Nephron progenitor cell (in vitro differentiated cells): Measurements from ENCODE around the gene FIGN.

ENCODE experiments used
- DNase-seq: peaks from one replicate; pipeline ENCODE4 v3.0.0; 2021
- H3K27ac Mint-ChIP-seq: 2 replicates; pipeline ENCODE4 v1.8.0; 2021; ENCODE audit warnings: mild to moderate bottlenecking, moderate library complexity, mixed read lengths
- H3K27me3 Mint-ChIP-seq: 2 replicates; pipeline ENCODE4 v1.8.0; 2021; ENCODE audit warnings: mild to moderate bottlenecking, low read depth, mixed read lengths; ENCODE audit not compliant: poor library complexity
- H3K36me3 Mint-ChIP-seq: 2 replicates; pipeline ENCODE4 v1.8.0; 2021; ENCODE audit warnings: low read depth, mixed read lengths
- H3K4me1 Mint-ChIP-seq: 2 replicates; pipeline ENCODE4 v1.8.0; 2021; ENCODE audit warnings: mixed read lengths
- H3K4me3 Mint-ChIP-seq: 2 replicates; pipeline ENCODE4 v1.8.0; 2021; ENCODE audit warnings: mild to moderate bottlenecking, moderate library complexity, mixed read lengths
- H3K9me3 Mint-ChIP-seq: 2 replicates; pipeline ENCODE4 v1.8.0; 2021; ENCODE audit warnings: mild to moderate bottlenecking, moderate library complexity, mixed read lengths
- TF ChIP-seq, protein P1 (sequence below): fragments of 200-600 bp; sonication (generic); IDR thresholded peaks from 2 replicates; pipeline ENCODE4 v1.5.0; 2021; ENCODE audit warnings: antibody characterized with exemption

The FIGN gene

DNA sequence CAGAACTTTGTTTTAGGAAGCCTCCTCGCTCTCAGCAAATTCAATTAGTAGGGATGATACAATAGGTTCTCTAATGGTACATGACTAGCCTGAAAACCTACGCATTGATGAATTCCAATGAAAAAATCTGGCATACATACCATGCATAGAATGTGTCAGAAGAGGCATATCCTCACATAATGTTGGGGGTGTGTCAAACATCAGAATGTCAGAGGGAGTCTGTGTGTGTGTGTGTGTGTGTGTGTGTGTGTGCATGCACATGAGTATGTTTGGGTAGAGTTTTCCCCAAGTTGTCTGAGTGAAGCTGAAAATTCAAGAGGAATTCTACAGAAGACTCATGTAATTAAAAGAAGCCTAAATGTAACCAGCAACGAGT is 78.5 kb downstream of the FIGN start:
- H3K27ac Mint-ChIP-seq, result no peak overlapping the region
- H3K27me3 Mint-ChIP-seq, result no peaks in the 10 kb centered on the region

DNA sequence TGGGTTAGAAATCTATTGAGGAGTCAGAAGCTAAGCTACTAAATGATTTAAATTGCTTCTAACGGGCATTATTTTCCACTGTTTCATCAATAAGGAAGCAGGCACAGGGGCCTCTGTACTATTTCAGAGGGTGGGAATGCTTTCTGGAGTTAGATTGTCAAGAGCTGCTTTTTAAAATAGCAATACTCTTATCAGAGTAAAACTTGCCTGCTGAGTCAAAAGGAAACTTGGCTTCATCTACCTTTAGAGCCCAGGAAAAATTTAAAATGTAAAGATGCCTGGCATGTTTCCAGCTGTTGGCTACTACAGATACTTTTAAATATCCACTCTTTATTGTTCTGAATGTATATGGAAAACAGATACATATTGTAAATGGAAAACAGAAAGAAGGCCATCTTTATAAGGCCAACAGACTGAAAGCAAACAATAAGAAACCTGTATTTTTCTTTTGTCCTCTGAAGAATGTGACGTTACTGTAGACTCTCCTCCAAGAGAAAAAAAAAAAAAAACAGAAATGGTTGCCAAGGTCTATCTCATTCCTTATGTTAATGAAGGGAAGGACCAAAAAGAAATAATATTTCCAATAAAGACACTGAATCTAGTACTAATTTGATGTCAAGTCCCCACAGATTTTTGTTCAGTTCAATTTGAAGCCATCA is 79.1 kb downstream of the FIGN start:
- Mint-ChIP-seq H3K27me3 (no peaks in the 10 kb centered on the region), H3K36me3 (peaks cover 6% of the 10 kb centered on the region), H3K4me1 (peaks cover 14% of the 10 kb centered on the region), H3K27ac (no peak overlapping the region), H3K4me3 (no peak overlapping the region), H3K9me3 (no peaks in the 10 kb centered on the region)
- DNase-seq, result no peak
- TF ChIP-seq, protein P1, sequence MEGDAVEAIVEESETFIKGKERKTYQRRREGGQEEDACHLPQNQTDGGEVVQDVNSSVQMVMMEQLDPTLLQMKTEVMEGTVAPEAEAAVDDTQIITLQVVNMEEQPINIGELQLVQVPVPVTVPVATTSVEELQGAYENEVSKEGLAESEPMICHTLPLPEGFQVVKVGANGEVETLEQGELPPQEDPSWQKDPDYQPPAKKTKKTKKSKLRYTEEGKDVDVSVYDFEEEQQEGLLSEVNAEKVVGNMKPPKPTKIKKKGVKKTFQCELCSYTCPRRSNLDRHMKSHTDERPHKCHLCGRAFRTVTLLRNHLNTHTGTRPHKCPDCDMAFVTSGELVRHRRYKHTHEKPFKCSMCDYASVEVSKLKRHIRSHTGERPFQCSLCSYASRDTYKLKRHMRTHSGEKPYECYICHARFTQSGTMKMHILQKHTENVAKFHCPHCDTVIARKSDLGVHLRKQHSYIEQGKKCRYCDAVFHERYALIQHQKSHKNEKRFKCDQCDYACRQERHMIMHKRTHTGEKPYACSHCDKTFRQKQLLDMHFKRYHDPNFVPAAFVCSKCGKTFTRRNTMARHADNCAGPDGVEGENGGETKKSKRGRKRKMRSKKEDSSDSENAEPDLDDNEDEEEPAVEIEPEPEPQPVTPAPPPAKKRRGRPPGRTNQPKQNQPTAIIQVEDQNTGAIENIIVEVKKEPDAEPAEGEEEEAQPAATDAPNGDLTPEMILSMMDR, result no peak

More for the DNA sequence above, 78.5 kb downstream of the FIGN start:
- DNase-seq, result no peak
- Mint-ChIP-seq H3K4me3 (no peak overlapping the region), H3K9me3 (no peaks in the 10 kb centered on the region), H3K4me1 (peaks cover 14% of the 10 kb centered on the region), H3K36me3 (peaks cover 10% of the 10 kb centered on the region)
- TF ChIP-seq, protein P1, result no peak

DNA sequence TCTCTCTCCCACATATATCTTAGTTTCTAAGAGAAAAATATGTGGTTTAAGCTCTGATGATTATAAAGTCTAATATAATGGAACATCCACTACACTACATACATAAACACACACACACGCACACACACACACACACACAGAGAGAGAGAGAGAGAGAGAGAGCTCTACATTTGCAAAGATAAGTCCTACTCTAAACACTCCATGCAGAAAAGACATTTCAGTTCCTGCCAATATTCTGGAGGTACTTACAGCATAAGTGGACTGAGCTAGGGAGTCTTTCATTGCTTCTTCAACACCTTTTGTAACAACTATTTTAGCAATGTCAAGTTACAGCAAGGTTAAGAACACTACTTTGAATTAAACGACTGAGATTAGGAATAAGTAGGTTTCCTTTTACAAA is 80.1 kb downstream of the FIGN start:
- TF ChIP-seq, protein P1, result no peak
- Mint-ChIP-seq H3K9me3 (no peaks in the 10 kb centered on the region), H3K36me3 (no peaks in the 10 kb centered on the region), H3K4me3 (no peak overlapping the region), H3K27me3 (no peaks in the 10 kb centered on the region), H3K4me1 (peaks cover 14% of the 10 kb centered on the region), H3K27ac (no peak overlapping the region)
- DNase-seq, result no peak

DNA sequence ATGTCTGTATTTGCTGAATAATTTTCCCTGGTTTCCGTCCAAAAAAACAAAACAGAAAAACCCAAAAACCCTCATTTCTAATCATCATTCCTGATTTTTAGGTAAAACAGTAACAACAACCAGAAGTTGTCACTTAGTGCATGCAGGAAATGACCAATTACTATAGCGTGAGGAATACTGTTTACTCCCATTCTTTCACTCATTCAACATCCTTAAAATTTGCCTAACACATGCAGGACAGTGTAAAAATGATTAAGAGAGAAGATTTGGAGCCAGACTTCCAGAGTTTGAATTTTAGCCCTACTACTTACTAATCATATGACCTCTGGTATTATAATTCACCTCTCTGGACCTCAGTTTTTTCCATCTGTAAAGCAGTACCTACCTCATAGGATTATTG is 83.1 kb downstream of the FIGN start:
- Mint-ChIP-seq H3K36me3 (no peaks in the 10 kb centered on the region), H3K27ac (no peak overlapping the region), H3K4me1 (peaks cover 14% of the 10 kb centered on the region), H3K9me3 (no peaks in the 10 kb centered on the region), H3K4me3 (no peak overlapping the region), H3K27me3 (no peaks in the 10 kb centered on the region)
- DNase-seq, result no peak
- TF ChIP-seq, protein P1, result no peak

DNA sequence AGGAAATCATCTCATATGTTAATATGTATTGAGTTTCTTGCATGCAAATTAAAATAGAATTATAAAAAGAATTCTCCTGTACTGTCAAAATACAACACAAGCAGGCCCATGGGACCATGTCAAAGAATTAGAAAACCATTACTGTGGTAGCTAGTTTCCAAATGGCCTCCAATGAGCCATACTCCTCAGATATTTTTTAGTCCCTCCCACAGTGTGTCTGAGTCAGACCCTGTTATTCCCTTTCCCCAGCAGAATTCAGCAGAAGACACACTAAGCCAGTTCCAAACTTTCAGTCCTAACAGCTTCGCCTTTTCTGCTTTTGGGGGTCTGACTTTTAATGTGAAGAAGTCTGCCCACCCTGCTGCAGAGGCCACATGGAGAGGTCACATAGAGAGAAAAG is 86.7 kb downstream of the FIGN start:
- TF ChIP-seq, protein P1, result no peak
- no peaks in the 10 kb centered on the region for H3K36me3 Mint-ChIP-seq
- DNase-seq, result no peak
- no peak overlapping the region for H3K27ac Mint-ChIP-seq
- no peaks in the 10 kb centered on the region for H3K9me3 Mint-ChIP-seq
- no peak overlapping the region for H3K4me3 Mint-ChIP-seq
- peaks cover 16% of the 10 kb centered on the region for H3K4me1 Mint-ChIP-seq
- no peaks in the 10 kb centered on the region for H3K27me3 Mint-ChIP-seq

DNA sequence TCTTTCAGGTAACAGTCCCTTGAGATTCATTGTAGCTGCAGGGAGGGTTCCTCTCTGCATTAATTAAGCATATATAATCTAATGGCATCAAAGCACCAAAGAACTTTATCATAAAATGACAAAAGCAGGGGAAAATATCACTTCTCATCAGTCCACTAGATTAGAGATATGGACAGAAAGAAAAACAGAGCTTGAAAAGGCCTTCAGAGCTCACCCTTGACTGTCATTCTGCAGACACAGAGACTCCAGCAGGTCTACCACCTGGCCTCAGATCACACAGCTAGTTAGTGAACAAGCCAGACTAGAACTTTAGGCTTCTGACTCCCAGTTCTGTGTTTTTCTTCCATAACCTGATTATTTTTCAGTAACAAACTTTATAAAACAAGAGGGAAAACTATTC is 88.5 kb downstream of the FIGN start:
- Mint-ChIP-seq H3K27me3 (no peaks in the 10 kb centered on the region), H3K4me3 (no peak overlapping the region), H3K4me1 (peaks cover 16% of the 10 kb centered on the region), H3K27ac (no peak overlapping the region), H3K36me3 (no peaks in the 10 kb centered on the region), H3K9me3 (no peaks in the 10 kb centered on the region)
- DNase-seq, result no peak
- TF ChIP-seq, protein P1, result no peak
